Mesodermal cell (in vitro differentiated cells): Measurements from ENCODE around the gene ASB2.

Source experiments
- H3K27ac ChIP-seq: 2 replicates; pipeline ENCODE4 v1.7.0; 2013; ENCODE audit warnings: mild to moderate bottlenecking, low read depth, low read length, moderate library complexity; ENCODE audit not compliant: severe bottlenecking
- H3K36me3 ChIP-seq: 2 replicates; pipeline ENCODE4 v1.7.1; 2013; ENCODE audit warnings: mild to moderate bottlenecking, low read length, moderate library complexity; ENCODE audit not compliant: control insufficient read depth, insufficient read depth
- H3K4me1 ChIP-seq: one replicate; pipeline ENCODE4 v1.7.1; 2013; ENCODE audit warnings: mild to moderate bottlenecking, low read length; ENCODE audit not compliant: insufficient read depth, control insufficient read depth, poor library complexity, severe bottlenecking
- H3K4me3 ChIP-seq: 2 replicates; pipeline ENCODE4 v1.7.0; 2013; ENCODE audit warnings: low read length, control low read depth, mild to moderate bottlenecking; ENCODE audit not compliant: insufficient read depth, poor library complexity, severe bottlenecking; ENCODE audit errors: extremely low read depth
- H3K9me3 ChIP-seq: 2 replicates; pipeline ENCODE4 v1.7.1; 2013; ENCODE audit warnings: mild to moderate bottlenecking, low read length, moderate library complexity; ENCODE audit not compliant: control insufficient read depth
- WGBS, 2 experiments: methylation state at CpG; one replicate each; pipeline ENCODE4 v1.1.5; 2013; ENCODE audit warnings: missing lambda C conversion rate in 2 of 2; ENCODE audit not compliant: insufficient coverage in 2 of 2; 5-methylcytosine and 5-hydroxymethylcytosine counted together

The ASB2 gene

GRCh38 chr14:93980456-93981201 lies 4.3 kb upstream of the ASB2 start:
- Histone ChIP-seq H3K27ac (no peak overlapping the region), H3K36me3 (no peaks in the 10 kb centered on the region), H3K9me3 (no peaks in the 10 kb centered on the region), H3K4me1 (peaks cover 4% of the 10 kb centered on the region), H3K4me3 (no peak overlapping the region)
- 90 to 100% methylated on average over 8 to 9 of the region's 11 CpGs for WGBS, 2 experiments

GRCh38 chr14:93978735-93979134 lies 2.4 kb upstream of the ASB2 start:
- no peaks in the 10 kb centered on the region for H3K4me1 ChIP-seq
- H3K36me3 ChIP-seq, result no peaks in the 10 kb centered on the region
- no peaks in the 10 kb centered on the region for H3K9me3 ChIP-seq
- WGBS, 2 experiments, result 73 to 79% methylated on average over 3 to 4 of the region's 4 CpGs
- no peak overlapping the region for H3K27ac ChIP-seq
- no peak overlapping the region for H3K4me3 ChIP-seq

GRCh38 chr14:93977790-93978581 lies 1.6 kb upstream of the ASB2 start:
- WGBS, 2 experiments, result 93 to 100% methylated on average over 8 to 9 of the region's 11 CpGs
- Histone ChIP-seq H3K4me3 (no peak overlapping the region), H3K27ac (no peak overlapping the region), H3K9me3 (no peaks in the 10 kb centered on the region), H3K36me3 (no peaks in the 10 kb centered on the region), H3K4me1 (no peaks in the 10 kb centered on the region)

GRCh38 chr14:93977171-93977570 lies 801 bp upstream of the ASB2 start:
- Histone ChIP-seq H3K36me3 (no peaks in the 10 kb centered on the region), H3K4me1 (no peaks in the 10 kb centered on the region), H3K9me3 (no peaks in the 10 kb centered on the region), H3K4me3 (no peak overlapping the region), H3K27ac (no peak overlapping the region)
- 88 to 100% methylated on average over 2 of the region's 5 CpGs for WGBS, 2 experiments

- Histone ChIP-seq H3K27ac (no peak overlapping the region), H3K4me1 (no peaks in the 10 kb centered on the region), H3K36me3 (no peaks in the 10 kb centered on the region), H3K4me3 (no peak overlapping the region), H3K9me3 (no peaks in the 10 kb centered on the region)
- 71 to 83% methylated on average over 9 of the region's 9 CpGs for WGBS, 2 experiments
These were observed 436 bp downstream of the ASB2 start for GRCh38 chr14:93975791-93976476.

GRCh38 chr14:93974833-93975232 lies 1.5 kb downstream of the ASB2 start:
- 89 to 94% methylated on average over 11 to 12 of the region's 12 CpGs for WGBS, 2 experiments
- H3K4me1 ChIP-seq, result no peaks in the 10 kb centered on the region
- H3K4me3 ChIP-seq, result no peak overlapping the region
- H3K9me3 ChIP-seq, result no peaks in the 10 kb centered on the region
- no peaks in the 10 kb centered on the region for H3K36me3 ChIP-seq
- H3K27ac ChIP-seq, result no peak overlapping the region

- Histone ChIP-seq H3K36me3 (no peaks in the 10 kb centered on the region), H3K4me1 (no peaks in the 10 kb centered on the region), H3K27ac (no peak overlapping the region), H3K9me3 (no peaks in the 10 kb centered on the region), H3K4me3 (no peak overlapping the region)
- 90 to 92% methylated on average over 6 of the region's 6 CpGs for WGBS, 2 experiments
These were observed 2.1 kb downstream of the ASB2 start for GRCh38 chr14:93974299-93974698.

- Histone ChIP-seq H3K36me3 (no peaks in the 10 kb centered on the region), H3K27ac (no peak overlapping the region), H3K9me3 (no peaks in the 10 kb centered on the region), H3K4me3 (no peak overlapping the region), H3K4me1 (no peaks in the 10 kb centered on the region)
- 88 to 90% methylated on average over 3 to 6 of the region's 6 CpGs for WGBS, 2 experiments
These were observed 2.8 kb downstream of the ASB2 start for GRCh38 chr14:93973607-93974006.

GRCh38 chr14:93972618-93973205 lies 3.7 kb downstream of the ASB2 start:
- Histone ChIP-seq H3K4me1 (no peaks in the 10 kb centered on the region), H3K4me3 (no peak overlapping the region), H3K36me3 (no peaks in the 10 kb centered on the region), H3K9me3 (no peaks in the 10 kb centered on the region), H3K27ac (no peak overlapping the region)
- 80 to 91% methylated on average over 1 to 6 of the region's 6 CpGs for WGBS, 2 experiments

GRCh38 chr14:93971635-93972027 lies 4.7 kb downstream of the ASB2 start:
- WGBS, 2 experiments, result no CpG with 5 or more reads among the region's 3 CpGs
- Histone ChIP-seq H3K4me1 (no peaks in the 10 kb centered on the region), H3K9me3 (no peaks in the 10 kb centered on the region), H3K36me3 (no peaks in the 10 kb centered on the region), H3K4me3 (no peak overlapping the region), H3K27ac (no peak overlapping the region)
